22Rv1 (cell line): ENCODE data around the gene CTNND2.

Experiments used
- H3K27ac ChIP-seq: fragments of 450-650 bp; 2 replicates; pipeline ENCODE4 v1.5.1; 2017
- ZFX ChIP-seq: fragments of 450-650 bp; IDR thresholded peaks from 2 replicates; pipeline ENCODE4 v1.6.1; 2017; ENCODE audit warnings: antibody characterized with exemption, borderline replicate concordance
- TF ChIP-seq, protein P1 (sequence below): fragments of 450-650 bp; IDR thresholded peaks from 2 replicates; pipeline ENCODE4 v1.5.1; 2017; ENCODE audit warnings: mild to moderate bottlenecking

The CTNND2 gene

DNA sequence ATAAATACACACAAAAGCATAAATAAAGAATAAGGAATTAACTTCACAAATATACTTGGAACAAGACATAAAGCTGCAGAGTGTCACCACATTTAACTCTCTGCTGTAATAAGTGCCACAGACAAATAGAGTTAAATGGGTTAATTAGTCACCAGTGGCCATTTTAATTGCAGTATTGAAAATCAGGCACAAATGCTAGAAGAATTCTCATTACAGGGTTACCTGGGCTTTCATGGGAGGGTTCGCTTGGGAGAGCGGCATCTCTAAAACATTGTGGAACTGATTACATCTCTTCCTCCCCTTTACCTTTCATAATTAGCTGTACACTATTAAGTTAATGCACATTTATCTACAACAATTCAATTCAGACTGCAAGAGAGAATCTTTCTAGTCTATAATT is 637.9 kb downstream of the CTNND2 start:
- TF ChIP-seq, protein P1, sequence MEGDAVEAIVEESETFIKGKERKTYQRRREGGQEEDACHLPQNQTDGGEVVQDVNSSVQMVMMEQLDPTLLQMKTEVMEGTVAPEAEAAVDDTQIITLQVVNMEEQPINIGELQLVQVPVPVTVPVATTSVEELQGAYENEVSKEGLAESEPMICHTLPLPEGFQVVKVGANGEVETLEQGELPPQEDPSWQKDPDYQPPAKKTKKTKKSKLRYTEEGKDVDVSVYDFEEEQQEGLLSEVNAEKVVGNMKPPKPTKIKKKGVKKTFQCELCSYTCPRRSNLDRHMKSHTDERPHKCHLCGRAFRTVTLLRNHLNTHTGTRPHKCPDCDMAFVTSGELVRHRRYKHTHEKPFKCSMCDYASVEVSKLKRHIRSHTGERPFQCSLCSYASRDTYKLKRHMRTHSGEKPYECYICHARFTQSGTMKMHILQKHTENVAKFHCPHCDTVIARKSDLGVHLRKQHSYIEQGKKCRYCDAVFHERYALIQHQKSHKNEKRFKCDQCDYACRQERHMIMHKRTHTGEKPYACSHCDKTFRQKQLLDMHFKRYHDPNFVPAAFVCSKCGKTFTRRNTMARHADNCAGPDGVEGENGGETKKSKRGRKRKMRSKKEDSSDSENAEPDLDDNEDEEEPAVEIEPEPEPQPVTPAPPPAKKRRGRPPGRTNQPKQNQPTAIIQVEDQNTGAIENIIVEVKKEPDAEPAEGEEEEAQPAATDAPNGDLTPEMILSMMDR, result no peak
- TF ChIP-seq ZFX, result no peak
- H3K27ac ChIP-seq, result no peak overlapping the region

DNA sequence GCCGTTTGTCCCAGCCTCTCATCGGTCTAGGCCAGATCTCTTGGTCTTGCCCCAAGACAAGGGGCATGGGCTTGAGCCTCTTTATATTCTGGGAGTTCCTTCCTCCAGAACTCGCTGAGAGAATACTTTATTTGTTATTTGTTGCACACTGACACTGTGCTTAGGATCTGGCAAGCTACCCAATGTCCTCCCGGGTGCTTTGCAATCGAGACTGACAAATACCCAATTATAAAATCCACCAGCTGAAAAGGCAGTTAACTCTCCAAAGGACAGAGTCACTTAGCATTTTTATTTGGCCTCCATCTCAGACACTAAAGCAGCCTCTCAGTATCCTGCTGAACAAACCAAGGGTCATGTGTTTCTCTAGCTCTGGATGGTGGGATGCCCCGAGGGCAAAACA is 643.0 kb downstream of the CTNND2 start:
- TF ChIP-seq, protein P1, result no peak
- TF ChIP-seq ZFX, result no peak
- no peak overlapping the region for H3K27ac ChIP-seq

DNA sequence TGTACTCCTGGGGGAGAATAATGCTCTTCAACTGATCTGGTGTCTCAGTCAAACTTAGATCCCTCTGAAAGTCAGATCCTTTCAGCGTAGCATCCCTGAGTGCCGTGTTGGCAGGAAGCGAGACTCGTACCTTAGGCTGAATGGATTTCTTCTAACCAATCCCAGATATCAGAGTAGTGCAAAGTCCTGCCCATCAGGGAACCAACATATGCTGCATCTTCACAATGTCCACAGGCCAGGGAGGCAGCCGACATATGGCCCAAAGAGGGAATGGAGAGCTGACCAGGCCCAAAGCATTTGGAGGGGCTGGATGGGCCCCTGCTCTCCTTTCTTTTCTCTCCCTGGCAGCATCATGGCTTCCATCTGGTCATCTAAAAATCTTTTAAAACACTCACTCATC is 646.2 kb downstream of the CTNND2 start:
- no peak for TF ChIP-seq ZFX
- TF ChIP-seq, protein P1, result no peak
- H3K27ac ChIP-seq, result no peak overlapping the region

DNA sequence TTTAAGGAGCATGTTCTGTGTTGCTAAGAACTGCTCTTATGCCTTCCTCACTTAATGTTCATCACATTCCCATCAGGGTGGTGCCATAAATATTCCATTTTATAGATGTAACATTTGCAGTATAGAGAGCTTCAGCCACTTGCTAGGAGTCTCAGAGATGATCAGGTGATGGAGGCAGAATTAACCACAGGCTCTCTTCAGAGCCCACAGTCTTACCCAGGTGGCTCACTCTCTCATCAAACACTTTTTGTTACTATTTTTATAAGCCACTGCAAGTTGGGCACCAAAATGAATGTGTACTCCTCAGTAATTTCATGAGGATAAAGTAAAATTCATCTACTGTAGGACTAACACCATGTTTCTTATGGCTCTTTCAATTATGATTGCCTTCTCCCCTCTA is 651.7 kb downstream of the CTNND2 start:
- TF ChIP-seq, protein P1, result no peak
- no peak for TF ChIP-seq ZFX

DNA sequence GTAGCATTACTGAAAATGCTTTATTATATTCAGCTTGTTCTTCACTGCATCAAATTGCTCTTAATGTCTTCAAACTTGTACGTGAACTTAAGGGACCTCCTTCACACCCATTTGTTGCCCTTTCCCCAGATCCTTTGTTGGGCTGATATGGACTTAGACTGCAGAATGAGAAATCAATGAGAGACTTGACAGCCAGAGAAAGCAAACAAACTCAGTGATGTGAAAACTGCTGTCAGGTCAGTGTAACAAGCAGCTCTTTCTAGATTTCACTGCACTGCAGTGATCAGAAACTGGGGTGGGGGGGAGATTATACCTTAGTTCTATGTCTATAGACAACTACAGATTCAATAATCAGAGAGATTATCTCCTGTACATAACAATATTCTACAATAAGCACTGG is 652.2 kb downstream of the CTNND2 start:
- H3K27ac ChIP-seq, result no peak overlapping the region
- TF ChIP-seq, protein P1, result no peak
- no peak for TF ChIP-seq ZFX

More for the DNA sequence above, 651.7 kb downstream of the CTNND2 start:
- H3K27ac ChIP-seq, result no peak overlapping the region

DNA sequence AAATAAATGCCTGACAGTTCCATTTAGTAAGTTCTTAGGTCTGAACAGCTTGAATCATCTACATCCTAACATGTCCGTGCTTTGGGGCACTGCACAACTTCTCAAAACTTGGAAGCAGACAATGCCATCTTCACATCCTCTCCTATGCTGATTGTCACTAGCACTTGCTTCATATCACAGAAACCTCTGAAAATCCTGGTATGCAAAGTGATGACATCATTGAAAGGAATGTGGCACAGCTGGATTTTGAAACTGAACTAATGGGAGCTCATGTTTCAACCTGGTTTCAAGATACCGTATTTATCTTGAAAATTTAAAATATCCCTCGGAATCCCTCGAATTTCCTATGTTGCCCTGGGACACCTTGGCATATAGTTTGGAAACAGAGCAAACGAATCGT is 653.0 kb downstream of the CTNND2 start:
- TF ChIP-seq, protein P1, result no peak
- TF ChIP-seq ZFX, result no peak
- H3K27ac ChIP-seq, result no peak overlapping the region

GRCh38 chr5:11248966-11249365 is 655.3 kb downstream of the CTNND2 start:
- H3K27ac ChIP-seq, result no peak overlapping the region
- TF ChIP-seq, protein P1, result no peak
- no peak for TF ChIP-seq ZFX
